GM04503 (cell line): ENCODE data around the gene CCDC201.
"Not testable (repeated sequence)": the region's sequence is repeated elsewhere in the genome, so short reads cannot be mapped to it uniquely, and the experiment has no call there.

Experiments used
- DNase-seq: peaks from one replicate; pipeline ENCODE4 v3.0.0-alpha.2; 2012; ENCODE audit warnings: low read depth

The CCDC201 gene

DNA sequence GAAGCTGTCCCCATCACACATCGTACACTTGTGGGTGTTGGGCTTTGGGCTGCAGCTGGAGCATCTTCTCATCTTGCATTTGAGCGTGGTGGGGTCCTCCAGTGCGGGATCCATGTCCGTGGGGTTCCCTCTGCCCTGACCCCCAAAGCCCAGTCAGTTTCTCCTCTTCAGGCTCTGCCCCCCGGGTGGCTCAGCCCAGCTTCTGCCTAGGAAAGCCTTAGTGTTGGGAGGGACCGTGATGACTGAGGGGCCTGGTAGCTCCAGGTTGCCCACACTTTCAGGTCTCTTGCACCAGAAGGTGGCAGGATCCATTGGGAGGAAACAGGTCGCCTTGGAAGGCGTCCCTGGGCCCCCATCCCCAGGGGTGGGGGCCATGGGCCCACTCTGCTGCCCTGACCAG, 55.9 kb downstream of the CCDC201 start:
- DNase-seq: not testable (repeated sequence)

DNA sequence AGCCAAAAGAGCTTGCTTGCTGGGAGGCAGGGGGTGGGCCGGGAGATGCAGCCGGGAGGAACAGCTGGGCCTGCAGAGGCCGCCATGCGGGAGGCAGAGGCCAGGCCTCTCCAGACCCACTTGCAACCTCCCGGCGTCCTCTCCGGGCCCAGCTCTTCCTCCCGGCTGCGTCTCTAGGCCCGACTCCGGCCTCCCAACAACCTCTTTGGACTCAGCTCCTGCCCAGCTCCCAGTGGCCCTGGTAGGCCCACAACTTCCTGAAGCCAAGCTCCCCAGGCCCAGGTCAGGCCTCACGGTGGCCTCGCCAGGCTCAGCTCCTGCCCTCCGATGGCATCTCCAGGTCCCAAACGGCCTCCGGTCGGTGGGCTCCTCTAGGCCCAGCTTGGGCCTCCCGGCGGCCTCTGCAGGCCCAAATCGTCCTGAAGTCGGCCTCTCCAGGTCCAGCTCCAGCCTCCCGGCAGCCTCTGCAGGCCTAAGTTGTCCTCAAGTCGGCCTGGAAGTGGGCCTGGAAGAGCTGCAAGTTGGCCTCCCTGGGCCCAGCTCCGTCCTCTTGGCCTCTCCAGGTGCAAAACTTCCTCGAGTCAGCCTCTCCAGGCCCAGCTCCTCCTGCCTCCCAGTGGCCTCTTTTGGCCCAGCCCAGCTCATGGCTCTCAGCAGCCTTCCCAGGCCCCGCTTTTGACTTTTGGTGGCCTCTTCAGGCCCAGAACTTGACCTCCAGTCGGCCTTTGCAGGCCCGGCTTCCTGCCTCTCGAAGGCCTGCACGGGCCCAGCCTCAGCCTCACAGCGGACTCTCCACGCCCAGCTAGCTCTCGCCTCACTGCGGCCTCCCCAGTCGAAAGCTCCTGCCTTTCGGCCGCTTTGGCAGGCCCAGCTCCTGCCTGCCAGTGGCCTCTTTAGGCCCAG, 58.4 kb downstream of the CCDC201 start:
- not testable (repeated sequence) for DNase-seq

DNA sequence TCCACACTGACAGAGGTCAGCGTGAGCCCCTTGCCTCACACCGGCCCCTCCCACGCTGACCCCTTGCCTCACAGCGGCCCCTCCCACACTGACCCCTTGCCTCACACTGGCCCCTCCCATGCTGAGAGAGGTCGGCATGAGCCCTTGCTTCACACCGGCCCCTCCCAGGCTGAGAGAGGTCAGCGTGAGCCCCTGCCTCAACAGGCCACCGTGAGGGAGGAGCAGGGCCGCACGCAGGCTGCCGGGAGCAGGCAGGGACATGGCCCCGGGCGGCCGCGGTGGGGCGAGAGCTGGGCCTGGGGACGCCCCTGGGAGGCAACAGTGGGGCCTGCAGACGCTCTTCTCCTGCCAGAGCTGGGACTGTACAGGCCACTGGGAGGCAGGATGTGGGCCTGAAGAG, 59.1 kb downstream of the CCDC201 start:
- not testable (repeated sequence) for DNase-seq

DNA sequence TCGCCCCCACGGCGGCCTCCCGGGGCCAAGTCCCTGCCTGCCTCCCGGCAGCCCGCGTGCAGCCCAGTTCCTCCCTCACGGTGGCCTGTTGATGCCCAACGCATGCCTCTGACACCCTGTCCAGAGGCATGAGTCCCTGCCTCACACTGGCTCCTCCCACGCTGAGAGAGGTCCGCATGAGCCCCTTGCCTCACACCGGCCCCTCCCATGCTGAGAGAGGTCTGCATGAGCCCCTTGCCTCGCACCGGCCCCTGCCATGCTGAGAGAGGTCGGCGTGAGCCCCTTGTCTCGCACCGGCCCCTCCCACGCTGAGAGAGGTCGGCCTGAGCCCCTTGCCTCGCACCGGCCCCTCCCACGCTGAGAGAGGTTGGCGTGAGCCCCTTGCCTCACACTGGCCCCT, 59.9 kb downstream of the CCDC201 start:
- DNase-seq: no peak

DNA sequence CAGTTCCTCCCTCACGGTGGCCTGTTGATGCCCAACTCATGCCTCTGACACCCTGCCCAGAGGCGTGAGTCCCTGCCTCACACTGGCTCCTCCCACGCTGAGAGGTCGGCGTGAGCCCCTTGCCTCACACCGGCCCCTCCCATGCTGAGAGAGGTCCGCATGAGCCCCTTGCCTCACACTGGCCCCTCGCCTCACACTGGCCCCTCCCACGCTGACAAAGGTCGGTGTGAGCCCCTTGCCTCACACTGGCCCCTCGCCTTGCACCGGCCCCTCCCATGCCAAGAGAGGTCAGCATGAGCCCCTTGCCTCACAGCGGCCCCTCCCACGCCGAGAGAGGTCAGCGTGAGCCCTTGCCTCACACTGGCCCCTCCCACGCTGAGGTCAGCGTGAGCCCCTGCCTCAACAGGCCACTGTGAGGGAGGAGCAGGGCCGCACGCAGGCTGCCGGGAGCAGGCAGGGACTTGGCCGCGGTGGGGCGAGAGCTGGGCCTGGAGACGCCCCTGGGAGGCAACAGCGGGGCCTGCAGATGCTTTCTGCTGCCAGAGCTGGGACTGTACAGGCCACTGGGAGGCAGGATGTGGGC, 61.1 kb downstream of the CCDC201 start:
- DNase-seq: not testable (repeated sequence)

DNA sequence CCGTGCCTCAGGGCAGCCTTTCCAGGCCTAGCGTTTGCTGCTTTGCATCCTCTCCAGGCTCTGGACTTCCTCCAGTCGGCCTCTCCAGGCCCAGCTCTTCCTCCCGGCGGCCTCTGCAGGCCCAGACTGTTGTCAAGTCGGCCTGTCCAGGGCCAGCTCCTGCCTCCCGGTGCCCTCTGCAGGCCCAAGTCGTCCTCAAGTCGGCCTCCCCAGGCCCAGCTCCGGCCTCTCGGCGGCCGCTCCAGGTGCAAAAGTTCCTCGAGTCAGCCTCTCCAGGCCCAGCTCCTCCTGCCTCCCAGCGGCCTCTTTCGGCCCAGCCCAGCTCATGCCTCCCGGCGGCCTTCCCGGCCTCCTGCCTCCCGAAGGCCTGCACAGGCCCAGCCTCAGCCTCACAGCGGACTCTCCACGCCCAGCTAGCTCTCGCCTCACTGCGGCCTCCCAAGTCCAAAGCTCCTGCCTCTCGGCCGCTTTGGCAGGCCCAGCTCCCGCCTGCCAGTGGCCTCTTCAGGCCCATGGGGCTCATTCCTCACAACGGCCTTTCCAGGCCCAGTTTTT, 62.4 kb downstream of the CCDC201 start:
- DNase-seq: not testable (repeated sequence)
